OCI-LY1 (cell line): ENCODE results near the gene BACE2.
"Not testable (repeated sequence)": the region's sequence is repeated elsewhere in the genome, so short reads cannot be mapped to it uniquely, and the experiment has no call there.

Experiments
- H2AFZ ChIP-seq: fragments of 200-600 bp; sonication (generic), shearing (Covaris generic); 2 replicates; pipeline ENCODE4 v1.6.0; 2014; ENCODE audit warnings: antibody characterized with exemption, mild to moderate bottlenecking, low read length
- H3F3A ChIP-seq: fragments of 200-600 bp; sonication (generic), shearing (Covaris generic); 2 replicates; pipeline ENCODE4 v1.6.0; 2014; ENCODE audit warnings: mild to moderate bottlenecking, antibody characterized with exemption, low read length, moderate library complexity; ENCODE audit not compliant: insufficient read depth
- H3K27ac ChIP-seq: fragments of 200-600 bp; sonication (generic); 2 replicates; pipeline ENCODE4 v1.5.1; 2014; ENCODE audit warnings: low read length, mixed run types, mild to moderate bottlenecking, low read depth; ENCODE audit not compliant: poor library complexity, severe bottlenecking
- H3K27me3 ChIP-seq: fragments of 200-600 bp; sonication (generic); 2 replicates; pipeline ENCODE4 v1.6.0; 2014; ENCODE audit warnings: antibody characterized with exemption, mild to moderate bottlenecking, low read length, moderate library complexity; ENCODE audit not compliant: insufficient read depth
- H3K36me3 ChIP-seq: fragments of 200-600 bp; sonication (generic); 2 replicates; pipeline ENCODE4 v1.6.1; 2014; ENCODE audit warnings: mild to moderate bottlenecking, antibody characterized with exemption, low read length, moderate library complexity, mixed read lengths; ENCODE audit not compliant: insufficient read depth
- H3K4me1 ChIP-seq: fragments of 200-600 bp; sonication (generic); 2 replicates; pipeline ENCODE4 v1.5.1; 2014; ENCODE audit warnings: mild to moderate bottlenecking, low read length, moderate library complexity; ENCODE audit not compliant: insufficient read depth, severe bottlenecking
- H3K4me2 ChIP-seq: fragments of 200-600 bp; sonication (generic), shearing (Covaris generic); 2 replicates; pipeline ENCODE4 v1.6.1; 2014; ENCODE audit warnings: low read length
- H3K4me3 ChIP-seq: fragments of 200-600 bp; sonication (generic); 2 replicates; pipeline ENCODE4 v1.5.1; 2014; ENCODE audit warnings: low read length, low read depth, mild to moderate bottlenecking, mixed read lengths; ENCODE audit not compliant: poor library complexity, severe bottlenecking
- H3K79me2 ChIP-seq: fragments of 200-600 bp; shearing (Covaris generic); 2 replicates; pipeline ENCODE4 v1.6.1; 2016; ENCODE audit warnings: mixed run types, low read length, mixed read lengths; ENCODE audit not compliant: insufficient read depth
- H3K9ac ChIP-seq: fragments of 200-600 bp; sonication (generic), shearing (Covaris generic); 2 replicates; pipeline ENCODE4 v1.6.1; 2014; ENCODE audit warnings: mild to moderate bottlenecking, low read length, mixed read lengths
- H3K9me2 ChIP-seq: fragments of 200-600 bp; sonication (generic), shearing (Covaris generic); 2 replicates; pipeline ENCODE4 v1.6.1; 2014; ENCODE audit warnings: low read depth, mild to moderate bottlenecking, low read length, mixed read lengths
- H3K9me3 ChIP-seq: fragments of 200-600 bp; shearing (Covaris generic); 2 replicates; pipeline ENCODE4 v1.6.1; 2014; ENCODE audit warnings: low read length, mixed read lengths
- H4K20me1 ChIP-seq: fragments of 200-600 bp; sonication (generic), shearing (Covaris generic); 2 replicates; pipeline ENCODE4 v1.6.0; 2016; ENCODE audit warnings: mild to moderate bottlenecking, low read length; ENCODE audit not compliant: insufficient read depth
- CTCF ChIP-seq: fragments of 200-600 bp; sonication (generic), shearing (Covaris generic); IDR thresholded peaks from 2 replicates; pipeline ENCODE4 v1.5.1; 2017; ENCODE audit warnings: mild to moderate bottlenecking, antibody characterized with exemption, low read length, moderate library complexity, mixed read lengths
- EZH2 ChIP-seq: fragments of 200-600 bp; sonication (generic), shearing (Covaris generic); IDR thresholded peaks from 2 replicates; pipeline ENCODE4 v1.8.0; 2017; ENCODE audit warnings: borderline replicate concordance, mixed run types, mild to moderate bottlenecking, antibody characterized with exemption, low read length, moderate library complexity, mixed read lengths

Gene BACE2

GRCh38 chr21:41236352-41236973, 68.5 kb downstream of the BACE2 start:
- H3K27ac ChIP-seq: no peak overlapping the region
- TF ChIP-seq CTCF: no peak
- TF ChIP-seq EZH2: no peak
- H3K79me2 ChIP-seq: no peaks in the 10 kb centered on the region
- H3K9me2 ChIP-seq: no peaks in the 10 kb centered on the region
- no peaks in the 10 kb centered on the region for H3F3A ChIP-seq
- no peaks in the 10 kb centered on the region for H4K20me1 ChIP-seq
- H3K4me2 ChIP-seq: no peak overlapping the region
- H3K4me1 ChIP-seq: no peaks in the 10 kb centered on the region
- no peaks in the 10 kb centered on the region for H3K36me3 ChIP-seq
- no peak overlapping the region for H2AFZ ChIP-seq
- no peak overlapping the region for H3K4me3 ChIP-seq
- no peaks in the 10 kb centered on the region for H3K27me3 ChIP-seq
- no peaks in the 10 kb centered on the region for H3K9me3 ChIP-seq
- H3K9ac ChIP-seq: no peak overlapping the region

GRCh38 chr21:41238081-41238796, 70.3 kb downstream of the BACE2 start:
- not testable (repeated sequence) for H3K4me3 ChIP-seq, H3F3A ChIP-seq, H3K27ac ChIP-seq, H3K4me2 ChIP-seq, H3K4me1 ChIP-seq, H3K9me3 ChIP-seq, H3K79me2 ChIP-seq, H3K9ac ChIP-seq, H2AFZ ChIP-seq, H3K36me3 ChIP-seq, H4K20me1 ChIP-seq, H3K9me2 ChIP-seq, H3K27me3 ChIP-seq

- H3K36me3 ChIP-seq: no peaks in the 10 kb centered on the region
- H3F3A ChIP-seq: no peaks in the 10 kb centered on the region
- TF ChIP-seq EZH2 (no peak), CTCF (no peak)
- no peak overlapping the region for H3K4me3 ChIP-seq
- H3K27me3 ChIP-seq: no peaks in the 10 kb centered on the region
- H3K9me3 ChIP-seq: no peaks in the 10 kb centered on the region
- no peak overlapping the region for H2AFZ ChIP-seq
- H4K20me1 ChIP-seq: no peaks in the 10 kb centered on the region
- H3K4me2 ChIP-seq: no peak overlapping the region
- no peaks in the 10 kb centered on the region for H3K79me2 ChIP-seq
- no peak overlapping the region for H3K27ac ChIP-seq
- H3K9ac ChIP-seq: no peak overlapping the region
- H3K4me1 ChIP-seq: no peaks in the 10 kb centered on the region
- no peaks in the 10 kb centered on the region for H3K9me2 ChIP-seq
Measured at GRCh38 chr21:41240040-41240439, 72.1 kb downstream of the BACE2 start.

- Histone ChIP-seq H3K36me3 (no peaks in the 10 kb centered on the region), H3K4me2 (no peak overlapping the region), H3K9ac (no peak overlapping the region)
Measured at GRCh38 chr21:41241341-41241740, 73.4 kb downstream of the BACE2 start.

More at GRCh38 chr21:41241341-41241740, 73.4 kb downstream of the BACE2 start:
- no peaks in the 10 kb centered on the region for H3K27me3 ChIP-seq
- TF ChIP-seq CTCF (no peak), EZH2 (no peak)
- H2AFZ ChIP-seq: no peak overlapping the region
- no peak overlapping the region for H3K27ac ChIP-seq
- no peaks in the 10 kb centered on the region for H3K4me1 ChIP-seq
- H4K20me1 ChIP-seq: no peaks in the 10 kb centered on the region
- H3K4me3 ChIP-seq: no peak overlapping the region
- H3F3A ChIP-seq: no peaks in the 10 kb centered on the region
- H3K9me2 ChIP-seq: no peaks in the 10 kb centered on the region
- H3K9me3 ChIP-seq: no peaks in the 10 kb centered on the region
- no peaks in the 10 kb centered on the region for H3K79me2 ChIP-seq
